NCI-H187 treated with DMSO at 0.1 percent for 48 hours (cell line): ENCODE data around the gene FOLR2.
"Not testable (repeated sequence)": the region's sequence is repeated elsewhere in the genome, so short reads cannot be mapped to it uniquely, and the experiment has no call there.

Experiments
- DNase-seq: peaks from one replicate; lab custom pipeline; 2025; lab: John Stamatoyannopoulos, UW

Gene FOLR2

GRCh38 chr11:72240461-72241290, 24.1 kb downstream of the FOLR2 start:
- DNase-seq = no peak

- DNase-seq = no peak
These were observed 24.7 kb downstream of the FOLR2 start for GRCh38 chr11:72241291-72241781.

- no peak for DNase-seq
These were observed 25.5 kb downstream of the FOLR2 start for GRCh38 chr11:72242141-72242540.

- no peak for DNase-seq
These were observed 26.8 kb downstream of the FOLR2 start for GRCh38 chr11:72243173-72244059.

- no peak for DNase-seq
These were observed 27.4 kb downstream of the FOLR2 start, which contains the start of gene PHOX2A for GRCh38 chr11:72244060-72244360. TSS of gene PHOX2A (minus strand) at chr11:72244176. CDS start at chr11:72244004, 172 bp downstream.

GRCh38 chr11:72244361-72245262, 28.0 kb downstream of the FOLR2 start:
- DNase-seq = no peak

GRCh38 chr11:72245263-72245816, 28.7 kb downstream of the FOLR2 start:
- DNase-seq = no peak

GRCh38 chr11:72247584-72247983, 31.0 kb downstream of the FOLR2 start:
- DNase-seq = no peak

- DNase-seq = no peak
These were observed 33.4 kb downstream of the FOLR2 start for GRCh38 chr11:72249961-72250360.

- DNase-seq = no peak
These were observed 34.3 kb downstream of the FOLR2 start for GRCh38 chr11:72250661-72251464.

- no peak for DNase-seq
These were observed 35.0 kb downstream of the FOLR2 start for GRCh38 chr11:72251614-72252013.

- DNase-seq = no peak
These were observed 36.8 kb downstream of the FOLR2 start for GRCh38 chr11:72253392-72253791.

- no peak for DNase-seq
These were observed 37.9 kb downstream of the FOLR2 start for GRCh38 chr11:72254299-72254993.

- DNase-seq = no peak
These were observed 41.0 kb downstream of the FOLR2 start for GRCh38 chr11:72257570-72257969.

- no peak for DNase-seq
These were observed 42.9 kb downstream of the FOLR2 start for GRCh38 chr11:72259490-72259889.

- DNase-seq = no peak
These were observed 44.0 kb downstream of the FOLR2 start for GRCh38 chr11:72260574-72260973.

- DNase-seq = no peak
These were observed 46.8 kb downstream of the FOLR2 start for GRCh38 chr11:72263361-72263760.

- DNase-seq = no peak
These were observed 49.4 kb downstream of the FOLR2 start for GRCh38 chr11:72265951-72266350.

- DNase-seq = not testable (repeated sequence)
These were observed 50.4 kb downstream of the FOLR2 start for GRCh38 chr11:72266960-72267359.
